NCI-H1930 (cell line): ENCODE results near the gene CASK.

Experiments
- DNase-seq, 2 experiments: peaks; one replicate each; lab custom pipeline; 2025; lab: John Stamatoyannopoulos, UW

The CASK gene

DNA sequence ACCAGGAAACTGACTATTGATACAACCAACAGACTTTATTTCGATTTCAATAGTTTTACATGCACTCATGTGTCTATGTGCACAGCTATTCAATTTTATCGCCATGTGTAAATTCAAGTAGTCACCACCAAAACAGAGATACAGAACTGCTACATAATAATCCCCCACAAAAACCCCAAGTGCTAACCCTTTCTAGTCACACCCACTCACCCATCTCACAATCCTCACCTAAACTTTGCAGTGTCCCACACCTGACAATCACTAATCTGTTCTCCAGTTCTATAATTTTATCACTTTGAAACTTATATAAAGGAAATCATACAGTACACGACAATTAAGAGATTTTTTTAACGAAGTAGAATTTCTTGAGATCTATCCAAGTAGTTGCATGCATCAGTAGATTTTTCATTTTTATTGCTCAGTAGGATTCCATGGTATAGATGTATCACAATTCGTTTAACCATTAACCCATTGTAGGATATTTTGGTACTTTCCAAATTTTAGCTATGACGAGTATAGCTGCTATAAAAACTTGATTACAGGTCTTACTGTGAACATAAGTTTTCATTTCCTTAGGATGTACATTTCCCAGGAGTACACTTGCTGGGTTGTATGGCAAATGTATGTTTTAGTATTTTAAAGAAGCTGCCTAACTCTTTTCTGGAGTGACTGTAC lies 85.9 kb downstream of the CASK start:
- no peak for DNase-seq

DNA sequence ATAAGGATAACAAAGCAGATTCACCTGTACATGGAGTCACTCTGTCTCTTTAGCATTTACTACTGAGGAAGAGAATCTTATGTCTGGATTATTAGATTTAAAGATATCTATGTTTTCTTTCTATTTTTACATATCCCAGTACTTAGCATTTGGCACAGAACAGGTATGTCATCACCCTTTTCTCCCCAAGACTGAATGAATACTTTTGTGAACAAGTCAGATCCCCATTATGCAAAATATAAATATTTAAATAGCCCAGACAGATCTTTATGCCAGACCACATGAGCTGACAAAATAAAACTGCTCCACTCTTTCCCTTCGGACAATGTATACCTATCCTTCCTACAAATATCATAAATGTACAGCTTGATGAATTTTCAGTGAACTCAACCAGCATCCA lies 94.5 kb downstream of the CASK start:
- DNase-seq = no peak

DNA sequence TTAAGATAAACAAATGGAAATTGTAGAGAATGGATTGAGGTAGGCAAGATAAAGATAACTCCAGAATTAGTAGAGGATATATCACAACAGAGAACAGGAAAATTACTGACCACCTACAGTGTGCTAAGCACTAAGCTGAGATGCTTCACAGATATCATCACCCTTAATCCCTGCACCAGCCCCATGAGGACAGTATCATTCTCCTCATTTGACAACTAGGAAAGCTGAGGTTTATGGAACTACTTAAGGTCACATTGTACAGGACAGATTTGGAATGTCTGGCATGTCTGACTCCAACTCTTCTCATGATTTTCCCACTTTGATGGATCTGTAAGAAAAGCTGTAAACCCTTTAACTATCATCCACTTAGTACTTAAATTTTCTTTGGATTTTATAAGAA lies 95.5 kb downstream of the CASK start:
- no peak for DNase-seq

DNA sequence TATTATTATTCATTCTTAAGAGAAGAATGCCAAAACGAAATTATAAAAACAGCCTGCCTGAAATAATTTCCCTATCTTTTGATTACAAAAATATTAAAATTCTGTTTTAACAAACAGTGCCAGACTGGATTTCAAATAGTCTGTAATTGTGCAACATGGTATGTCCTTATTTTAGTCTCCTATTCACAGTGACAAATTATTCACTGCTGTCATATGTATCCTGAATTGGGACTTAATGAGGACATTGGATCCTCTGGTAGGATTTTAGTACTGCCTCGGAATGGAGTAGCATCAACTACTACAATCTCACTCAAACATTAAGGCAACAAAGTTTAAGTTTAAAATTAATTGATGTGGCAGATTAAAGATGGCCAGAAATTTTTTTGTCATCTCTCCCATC lies 97.6 kb downstream of the CASK start:
- no peak for DNase-seq

DNA sequence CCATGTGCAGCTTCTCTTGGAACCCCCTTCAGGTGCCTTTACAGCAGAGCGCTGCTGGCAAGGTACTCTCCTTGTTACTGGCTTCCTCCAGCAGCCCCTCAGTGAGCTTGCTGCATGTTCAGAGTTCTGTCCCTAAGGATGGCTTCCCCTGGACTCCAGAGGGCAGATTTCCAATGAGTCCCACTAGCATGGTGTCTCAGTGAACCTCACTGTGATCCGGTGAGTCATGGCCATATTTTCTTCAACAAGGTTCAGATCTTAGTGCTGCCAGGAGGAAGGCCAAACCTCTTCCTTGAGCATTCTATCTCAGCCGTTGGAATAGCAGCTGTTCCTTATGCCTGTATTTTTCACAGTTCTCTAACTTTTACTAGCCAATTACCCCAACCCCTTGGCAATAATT lies 98.8 kb downstream of the CASK start:
- DNase-seq = no peak

DNA sequence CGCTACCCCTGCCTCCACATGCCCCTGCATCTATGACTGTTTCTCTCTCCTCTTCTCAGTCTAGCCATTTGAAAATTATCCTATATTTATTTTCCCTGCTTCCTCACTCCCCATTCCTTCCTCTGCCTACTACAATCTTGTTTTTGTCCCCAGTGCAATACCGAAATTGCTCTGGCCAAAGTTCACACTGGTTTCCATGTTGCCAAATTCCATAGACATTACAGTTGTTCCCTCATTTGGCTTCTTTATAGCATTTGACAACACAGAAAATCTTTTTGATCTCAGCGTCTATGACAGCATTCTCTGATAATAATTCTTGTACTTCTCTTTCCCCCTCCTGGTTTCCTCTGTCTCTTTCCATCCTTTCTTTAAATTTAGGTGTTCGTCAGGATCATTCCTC lies 100.0 kb downstream of the CASK start:
- DNase-seq = no peak

DNA sequence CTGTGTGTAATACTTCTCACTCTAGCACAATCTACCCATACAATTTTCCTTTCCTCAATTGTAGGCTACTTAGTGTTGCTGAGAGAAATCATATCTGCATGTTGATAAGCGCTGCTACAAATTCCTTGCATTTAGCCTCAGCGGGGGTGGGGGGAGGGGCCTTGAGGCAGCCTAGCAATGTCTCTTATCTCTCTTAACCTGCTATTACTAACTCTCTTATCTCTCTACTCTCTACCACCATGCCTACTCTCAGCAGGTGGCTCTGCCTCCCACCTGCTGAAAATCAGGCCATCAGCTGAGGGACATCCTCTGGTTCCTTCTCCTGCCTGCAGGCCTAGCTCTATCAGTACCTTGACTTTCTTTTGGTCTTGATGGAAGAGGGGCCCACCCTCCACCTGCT lies 100.5 kb downstream of the CASK start:
- DNase-seq = no peak

DNA sequence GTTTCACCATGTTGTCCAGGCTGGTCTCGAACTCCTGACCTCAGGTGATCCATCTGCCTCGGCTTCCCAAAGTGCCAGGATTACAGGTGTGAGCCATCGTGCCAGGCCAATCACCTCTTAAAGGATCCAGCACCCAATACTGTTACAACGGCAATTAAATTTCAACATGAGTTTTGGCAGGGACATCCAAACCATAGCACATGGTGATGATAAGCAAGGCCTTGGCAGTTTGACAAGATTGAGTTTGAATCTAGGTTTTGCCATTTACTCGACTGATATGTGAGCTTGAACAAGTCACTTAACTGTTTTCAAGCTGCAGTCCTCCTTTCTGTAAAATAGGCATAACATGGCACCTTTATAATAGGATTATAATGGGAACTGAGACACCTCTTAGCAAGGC lies 115.3 kb downstream of the CASK start:
- no peak for DNase-seq

DNA sequence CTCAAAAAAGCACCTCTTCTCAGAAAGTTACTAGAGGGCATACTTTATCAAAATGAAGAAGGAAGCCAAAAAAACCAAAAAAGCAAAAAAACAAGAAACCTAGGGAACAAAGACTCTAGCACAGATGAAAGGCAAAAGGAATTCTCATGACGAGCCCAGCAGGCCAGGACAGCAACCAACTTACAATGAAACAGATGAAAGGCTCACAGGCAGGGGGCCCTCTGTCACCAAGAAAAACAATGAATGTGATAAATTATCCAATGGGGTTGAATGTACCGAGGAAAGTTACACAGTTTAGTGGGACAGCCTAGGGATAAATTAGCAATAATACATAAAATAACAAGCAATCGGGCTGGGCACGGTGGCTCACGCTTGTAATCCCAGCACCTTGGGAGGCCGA lies 120.4 kb downstream of the CASK start:
- no peak for DNase-seq

DNA sequence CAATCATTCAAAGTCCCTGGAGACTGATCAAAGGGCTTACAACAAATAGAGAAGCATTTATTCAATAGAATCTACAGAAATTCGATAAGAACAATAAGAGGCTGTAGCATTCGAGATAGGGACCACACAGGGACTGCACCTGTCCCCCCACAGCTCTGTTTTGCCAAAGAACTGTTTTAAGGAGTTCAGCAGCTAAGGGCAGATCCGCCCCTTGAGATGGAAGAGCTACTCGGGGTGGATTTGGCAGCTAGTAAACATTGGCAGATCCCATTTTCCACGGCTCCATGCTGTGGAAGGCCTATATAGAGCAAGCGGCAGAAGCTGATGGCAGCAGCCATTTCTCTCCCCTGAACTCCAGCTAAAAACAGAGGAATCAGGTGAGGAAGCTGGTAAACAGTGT lies 123.7 kb downstream of the CASK start:
- DNase-seq = no peak

DNA sequence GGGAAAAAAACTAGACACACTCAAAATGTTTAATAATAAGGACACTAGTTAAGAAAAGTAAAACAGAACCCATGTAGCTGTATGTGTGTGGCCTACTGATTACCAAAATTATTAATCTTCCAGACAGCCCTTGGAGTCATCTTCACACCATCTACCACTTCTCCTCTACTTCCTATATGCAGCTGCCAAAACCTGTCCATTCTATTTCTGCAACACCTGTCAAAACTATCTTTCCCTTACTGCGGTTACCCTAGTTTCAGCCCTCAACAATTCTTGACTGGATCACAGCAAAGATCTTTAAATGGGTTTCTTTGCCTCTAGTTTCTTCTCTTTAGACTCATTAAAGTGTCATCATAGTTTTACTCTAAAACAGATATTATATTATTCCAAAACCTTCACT lies 126.8 kb downstream of the CASK start:
- DNase-seq = no peak

DNA sequence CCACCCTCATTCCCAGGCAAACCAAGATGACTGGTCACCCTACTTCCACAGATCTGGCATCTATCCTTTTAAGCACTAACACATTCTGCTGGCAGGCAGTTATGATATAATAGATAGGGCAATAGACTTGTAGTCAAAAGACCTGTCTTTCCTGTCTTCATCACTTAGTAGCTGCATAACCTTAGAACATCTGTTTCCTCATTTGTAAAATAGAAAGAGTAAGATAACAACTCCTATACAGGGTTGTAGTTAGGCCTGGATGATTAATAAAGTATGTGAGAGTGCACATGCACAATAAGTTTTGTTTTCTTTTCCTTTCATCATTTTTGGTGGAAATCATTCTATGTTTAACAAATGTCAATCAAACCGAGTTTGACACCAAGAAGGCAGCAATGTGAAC lies 127.3 kb downstream of the CASK start:
- DNase-seq = no peak

DNA sequence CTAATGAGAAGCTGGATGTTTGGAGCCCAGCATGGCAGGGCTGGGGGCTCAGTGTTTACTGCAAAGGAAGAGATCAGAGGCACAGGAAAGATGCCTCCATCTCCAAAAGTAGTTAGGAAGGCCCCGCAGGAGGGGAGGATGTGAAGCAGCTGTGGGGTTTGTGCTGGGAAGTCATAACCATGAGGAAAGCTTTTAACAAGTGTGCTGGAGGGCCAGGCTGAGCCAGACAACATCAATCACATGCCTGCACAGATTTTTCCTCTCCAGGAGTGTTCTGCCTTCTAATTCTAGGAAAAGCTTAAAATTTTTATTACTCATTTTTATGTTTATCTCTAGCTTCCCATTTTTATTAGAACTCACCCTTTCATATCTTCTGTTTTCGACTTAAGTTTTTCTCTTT lies 134.0 kb downstream of the CASK start:
- DNase-seq = no peak

DNA sequence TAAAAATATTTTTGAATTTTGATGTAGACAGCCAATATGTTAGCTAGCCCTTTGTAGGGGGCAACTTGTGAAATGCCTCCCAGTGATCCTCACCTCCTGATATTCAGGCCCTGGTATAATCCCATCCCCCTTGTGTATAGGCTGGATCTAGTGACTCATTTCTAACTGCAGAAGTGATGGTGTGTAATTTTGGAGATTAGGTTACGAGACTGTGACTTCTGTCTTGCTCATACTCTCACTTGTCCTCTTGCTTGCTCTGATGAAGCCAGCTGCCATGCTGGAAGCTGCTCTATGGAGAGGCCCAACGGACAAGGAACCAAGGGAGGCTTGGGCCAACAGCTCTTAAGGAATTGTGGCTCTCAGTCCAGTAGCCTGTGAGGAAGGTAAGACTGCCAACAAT lies 137.7 kb downstream of the CASK start:
- DNase-seq = no peak

DNA sequence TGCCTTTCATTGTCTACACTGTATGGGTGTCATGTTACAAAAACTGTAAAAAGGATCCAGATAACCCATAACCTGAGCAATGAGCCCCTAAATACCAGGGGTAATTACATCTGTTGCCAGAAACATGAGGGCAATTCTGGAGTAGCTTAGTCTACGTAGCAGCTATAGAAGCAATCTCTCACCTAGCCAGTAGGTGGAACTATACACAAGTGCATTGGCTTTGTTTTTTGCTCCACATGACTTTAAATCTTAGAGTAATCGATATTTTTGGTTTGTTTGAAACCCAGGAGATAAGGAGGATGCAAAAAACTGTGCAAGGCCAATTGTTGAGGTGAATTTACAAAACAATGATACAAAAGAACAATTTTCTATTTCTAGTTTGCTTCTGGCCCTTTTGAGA lies 141.9 kb downstream of the CASK start:
- no peak for DNase-seq

DNA sequence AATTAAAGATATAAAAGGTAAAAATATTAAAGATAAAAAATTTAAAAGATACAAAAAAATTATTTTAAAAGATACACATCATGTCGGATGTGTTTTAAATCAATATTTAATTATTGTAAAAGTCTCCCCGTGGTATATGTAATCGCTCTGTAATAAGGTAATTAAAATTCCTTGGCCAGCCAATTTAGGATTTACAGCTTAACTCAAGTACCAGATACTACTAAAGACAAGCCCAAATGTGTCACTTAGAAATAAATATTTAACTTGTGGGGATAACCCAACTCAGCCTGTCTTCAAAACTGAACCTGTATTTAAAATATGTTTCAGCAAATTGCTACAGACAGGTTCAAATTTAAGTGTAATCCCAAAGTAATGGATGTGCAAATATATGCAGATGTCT lies 143.4 kb downstream of the CASK start:
- no peak for DNase-seq

DNA sequence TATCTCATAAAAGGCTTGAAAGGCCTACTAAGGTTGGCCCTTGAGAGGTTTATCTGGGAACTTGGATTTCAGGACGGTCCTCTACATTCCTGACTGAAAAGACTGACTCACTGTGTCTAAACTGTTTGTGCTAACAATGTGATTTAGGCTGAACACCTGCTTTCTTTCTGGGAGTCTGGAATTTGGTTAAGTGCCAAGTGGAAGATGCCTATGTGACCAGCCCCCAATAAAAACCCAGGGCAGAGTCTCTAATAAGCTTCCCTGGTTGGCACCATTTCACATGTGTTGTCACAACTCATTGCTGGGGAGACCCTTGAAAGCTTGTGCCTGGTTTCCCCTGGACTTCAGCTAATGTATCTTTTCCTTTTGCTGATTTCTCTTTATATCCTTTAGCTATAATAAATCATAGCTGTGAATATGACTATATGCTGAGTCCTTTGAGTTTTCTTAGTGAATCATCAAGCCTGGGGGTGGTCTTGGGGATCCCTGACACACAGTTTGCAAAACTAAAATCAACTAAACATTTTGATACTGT lies 144.3 kb downstream of the CASK start:
- no peak for DNase-seq

DNA sequence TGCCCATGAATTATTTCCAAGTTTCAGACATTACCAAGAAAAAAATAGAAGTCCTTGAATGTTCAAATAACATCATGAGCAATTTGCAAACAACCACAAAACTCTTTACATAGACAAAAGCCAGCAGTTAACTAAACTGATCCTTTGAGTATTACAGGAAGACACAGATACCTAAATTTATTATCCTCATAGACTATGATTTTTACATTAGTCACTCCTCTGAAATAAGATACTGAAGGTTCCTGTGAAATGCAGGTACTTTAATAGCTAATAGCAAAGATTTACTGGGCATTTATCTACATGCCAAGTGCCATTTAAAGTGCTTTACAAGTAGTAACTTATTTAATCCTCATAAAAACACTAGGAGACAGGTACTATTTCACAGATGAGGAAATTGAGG lies 161.7 kb downstream of the CASK start:
- DNase-seq = no peak

DNA sequence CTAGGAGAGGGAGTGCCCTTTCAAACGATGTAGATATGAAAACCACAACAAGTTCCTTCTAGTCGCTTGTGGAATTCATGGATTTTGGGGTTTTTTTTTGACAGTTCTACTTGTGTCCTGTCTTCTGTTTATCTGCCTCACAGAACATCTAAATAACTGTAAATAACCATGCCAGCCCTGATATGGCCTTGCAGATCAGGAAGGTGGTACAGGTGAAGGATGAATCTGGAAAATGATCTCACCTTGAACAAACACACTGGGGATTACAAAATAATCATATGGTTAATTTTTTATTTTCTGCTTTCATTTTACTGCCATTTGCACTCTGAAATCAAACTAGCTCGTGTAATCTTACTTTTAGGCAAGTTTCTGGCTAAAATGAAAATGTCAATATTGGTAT lies 162.2 kb downstream of the CASK start:
- no peak for DNase-seq

DNA sequence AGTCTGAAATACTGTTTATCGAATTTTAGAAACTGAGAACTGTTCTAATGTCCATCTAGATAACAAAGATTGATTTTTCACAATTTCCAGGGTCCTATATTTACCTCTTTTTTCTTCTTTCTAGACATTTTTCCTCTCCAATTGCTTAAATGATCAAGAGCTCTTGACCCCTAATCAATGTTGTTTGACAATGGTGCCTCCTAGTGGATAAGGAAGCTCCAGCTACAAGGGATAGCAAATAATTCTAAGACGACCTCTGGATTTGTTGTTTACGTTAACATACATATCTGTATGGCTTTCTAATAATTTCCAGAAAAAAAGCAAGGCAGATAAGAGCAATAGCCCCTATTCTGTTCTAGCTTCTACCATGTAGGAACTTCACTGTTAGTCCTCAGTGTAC lies 163.5 kb downstream of the CASK start:
- DNase-seq = no peak

DNA sequence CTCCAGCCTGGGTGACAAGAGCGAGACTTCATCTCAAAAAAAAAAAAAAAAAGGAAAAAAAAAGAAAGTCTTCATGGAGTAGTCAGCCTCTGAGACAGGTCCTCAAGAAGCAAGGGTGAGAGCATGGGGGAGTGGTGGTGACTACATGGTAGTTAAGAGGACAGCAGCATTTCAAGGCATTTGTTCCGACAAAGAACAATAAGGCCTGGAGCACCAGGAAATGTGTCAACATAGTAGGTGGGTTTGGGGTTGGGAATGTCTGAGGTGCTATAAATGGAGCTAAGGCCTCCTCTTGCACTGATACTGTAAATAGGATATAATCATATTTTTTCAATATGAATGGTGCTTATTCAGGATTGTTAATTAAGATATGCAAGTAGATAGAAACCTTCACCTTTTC lies 165.0 kb downstream of the CASK start:
- DNase-seq = no peak

DNA sequence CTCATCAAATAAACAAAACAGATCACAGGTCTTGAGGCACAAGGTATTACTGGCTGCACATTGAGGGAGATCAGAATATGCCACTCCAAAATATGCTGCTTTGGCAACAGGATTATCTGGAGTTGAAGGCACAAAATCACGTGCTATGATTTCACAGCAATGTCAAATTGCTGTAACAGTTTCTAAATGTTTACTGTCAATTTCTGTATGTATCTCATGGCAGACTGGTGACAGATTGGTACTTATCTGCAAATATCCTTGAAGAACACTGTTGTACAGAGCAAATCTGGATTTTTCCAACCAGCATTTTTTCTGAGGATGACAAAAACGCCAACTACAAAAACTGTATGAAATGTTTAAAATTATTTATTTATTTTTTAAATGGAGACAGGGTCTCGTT lies 172.6 kb downstream of the CASK start:
- DNase-seq = no peak

DNA sequence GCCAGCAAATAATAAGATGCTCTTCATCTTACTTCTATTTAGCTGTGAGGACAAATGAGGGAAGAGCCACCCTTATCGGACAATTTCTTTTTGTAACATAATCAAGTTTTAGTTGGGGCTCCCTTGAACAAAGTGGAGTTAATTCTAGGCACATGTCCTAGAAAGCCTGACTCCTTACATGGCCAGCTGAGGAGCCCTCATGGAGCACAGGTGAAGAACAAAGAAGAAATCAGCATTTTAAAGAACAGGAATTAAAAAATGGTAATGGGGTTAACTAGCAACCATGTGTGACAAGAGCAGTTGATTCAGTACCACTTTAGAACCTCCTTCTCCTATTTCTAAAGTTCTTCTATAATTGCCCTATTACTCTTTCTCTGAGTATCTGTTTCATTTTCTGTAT lies 183.5 kb downstream of the CASK start:
- DNase-seq = no peak

DNA sequence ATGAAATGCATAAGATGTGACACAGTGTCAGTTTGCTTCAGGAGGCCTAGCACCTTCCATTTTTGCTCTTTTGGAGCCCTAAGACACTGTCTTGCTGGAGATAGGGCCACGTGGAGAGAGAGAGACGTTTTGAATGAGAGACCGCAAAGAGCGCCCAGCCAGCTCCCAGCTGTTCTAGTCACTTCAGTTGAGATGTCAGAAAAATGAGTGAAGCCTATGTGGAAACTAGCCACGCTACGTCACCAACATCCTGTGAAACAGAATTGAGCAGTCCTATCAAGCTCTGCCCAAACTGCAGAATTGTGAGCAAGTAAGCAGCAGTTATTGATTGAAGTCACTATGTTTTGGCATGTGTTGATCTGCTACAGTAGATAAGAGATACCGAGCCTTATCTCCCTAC lies 186.3 kb downstream of the CASK start:
- no peak for DNase-seq

DNA sequence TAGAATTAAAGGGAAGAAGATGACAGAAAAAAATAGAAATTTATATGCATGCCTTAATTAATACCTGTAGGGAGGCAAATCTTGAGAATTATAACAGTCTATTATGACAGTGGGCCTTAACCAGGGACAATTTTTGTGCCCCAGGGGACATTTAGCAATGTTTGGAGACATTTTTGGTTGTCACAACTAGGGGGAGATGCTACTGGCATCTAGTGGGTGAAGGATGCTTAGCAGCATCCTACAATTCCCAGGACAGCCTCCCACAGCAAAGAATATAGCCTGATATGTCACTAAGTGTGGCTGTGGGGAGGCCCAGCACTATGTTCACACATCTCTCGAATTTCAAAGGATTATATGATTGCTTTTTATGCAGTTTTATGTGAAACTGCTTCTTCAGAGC lies 188.8 kb downstream of the CASK start:
- DNase-seq = no peak
